Stimulated activated CD8-positive, alpha-beta memory T cell treated with anti-CD3 and anti-CD28 coated beads, Interleukin-12 subunit alpha, Interleukin-12 subunit beta, amount 100 ng/mL, for 1 hour (primary cell): ENCODE data around the gene EP400.

Experiments used
- DNase-seq: peaks from one replicate; pipeline ENCODE4 v3.0.0-alpha.2; 2020; ENCODE audit warnings: low read depth

The EP400 gene

DNA sequence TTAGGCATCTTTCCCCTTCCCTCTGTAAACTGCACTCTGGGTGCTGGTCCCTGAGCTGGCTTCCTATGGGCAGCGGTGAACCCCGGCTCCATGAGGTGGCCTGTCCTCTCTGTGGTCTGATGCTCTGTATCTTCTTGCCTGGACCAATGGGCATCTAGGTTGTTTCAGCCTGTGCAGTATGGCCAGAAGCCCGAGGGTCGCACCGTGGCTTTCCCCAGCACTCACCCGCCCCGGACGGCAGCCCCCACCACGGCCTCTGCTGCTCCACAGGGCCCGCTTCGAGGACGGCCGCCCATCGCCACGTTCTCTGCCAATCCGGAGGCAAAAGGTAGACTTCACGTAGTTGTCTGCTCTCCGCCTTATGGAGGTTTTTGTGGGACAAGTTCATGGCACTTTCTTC, 70.1 kb downstream of the EP400 start:
- DNase-seq, result no peak

DNA sequence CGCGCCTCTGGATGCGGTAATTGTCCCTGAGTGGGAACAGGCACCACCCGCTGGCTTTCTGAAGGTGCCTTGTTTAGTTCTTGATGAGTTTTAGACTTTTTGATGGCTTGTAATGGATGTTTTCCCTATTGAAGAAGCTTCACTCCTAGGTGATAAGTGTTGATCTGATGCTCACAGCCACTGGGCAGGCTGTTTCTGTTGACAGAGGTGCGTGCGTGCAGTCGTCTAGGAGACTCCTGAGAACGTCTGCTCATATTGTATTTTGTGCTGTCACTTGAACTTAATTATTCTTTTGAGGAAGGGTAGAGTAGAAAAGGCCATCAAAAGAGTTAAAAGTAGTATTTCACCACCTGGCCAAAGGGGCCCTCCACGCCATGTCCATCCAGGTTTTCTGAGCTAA, 70.5 kb downstream of the EP400 start:
- no peak for DNase-seq

DNA sequence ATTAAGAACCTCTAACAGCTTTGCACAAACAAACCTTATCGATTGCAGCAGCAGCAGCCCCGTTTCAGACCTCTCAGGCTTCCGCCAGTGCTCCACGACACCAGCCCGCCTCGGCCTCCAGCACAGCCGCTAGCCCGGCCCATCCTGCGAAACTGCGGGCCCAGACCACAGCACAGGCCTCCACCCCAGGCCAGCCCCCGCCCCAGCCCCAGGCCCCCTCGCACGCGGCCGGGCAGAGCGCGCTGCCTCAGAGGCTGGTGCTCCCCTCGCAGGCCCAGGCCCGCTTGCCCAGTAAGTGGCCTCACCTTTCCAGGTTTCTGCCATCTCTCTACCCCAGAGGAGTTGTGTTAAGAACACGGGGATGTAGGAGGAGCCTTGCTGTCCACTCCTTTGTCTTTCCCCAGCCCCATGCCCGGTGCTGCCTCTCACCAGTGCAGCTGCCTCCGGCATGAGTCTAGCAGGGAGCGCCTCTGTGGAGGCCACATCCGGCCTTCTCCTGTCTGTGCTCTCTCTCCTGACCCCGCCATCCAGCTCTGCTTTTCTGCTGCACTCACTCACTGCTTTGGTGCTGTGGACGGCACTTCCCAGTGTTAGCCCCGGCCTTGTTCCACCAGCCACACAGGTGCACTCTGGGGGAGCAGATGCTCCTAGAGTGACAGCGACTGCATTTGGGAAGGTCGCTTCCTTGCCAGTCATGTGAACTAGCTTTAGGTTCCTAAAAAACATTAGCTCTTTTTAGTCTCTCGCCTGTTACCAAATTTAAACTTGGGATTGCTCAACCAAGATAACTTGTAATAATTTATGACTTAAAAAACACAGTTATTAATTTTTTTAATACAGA, 71.5 kb downstream of the EP400 start:
- no peak for DNase-seq

DNA sequence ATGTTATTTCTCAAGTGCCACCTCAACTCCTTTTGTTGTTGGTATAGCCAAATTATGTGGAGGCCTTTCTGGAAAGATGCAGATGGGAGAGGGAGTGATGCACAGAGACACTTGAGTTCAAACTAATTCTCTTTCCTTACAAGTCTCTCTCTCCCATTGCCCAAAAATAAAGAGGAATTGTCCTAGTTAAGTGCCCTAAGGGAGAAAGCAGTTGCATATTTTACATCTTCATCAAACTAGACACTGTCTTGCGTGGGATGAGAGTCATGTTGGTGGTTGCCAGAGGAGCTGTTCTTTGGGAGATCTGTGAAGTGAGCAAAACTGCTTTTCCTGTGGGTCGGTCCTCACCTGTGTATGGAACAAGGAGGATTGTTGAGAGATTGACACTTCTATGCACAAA, 72.2 kb downstream of the EP400 start:
- no peak for DNase-seq

DNA sequence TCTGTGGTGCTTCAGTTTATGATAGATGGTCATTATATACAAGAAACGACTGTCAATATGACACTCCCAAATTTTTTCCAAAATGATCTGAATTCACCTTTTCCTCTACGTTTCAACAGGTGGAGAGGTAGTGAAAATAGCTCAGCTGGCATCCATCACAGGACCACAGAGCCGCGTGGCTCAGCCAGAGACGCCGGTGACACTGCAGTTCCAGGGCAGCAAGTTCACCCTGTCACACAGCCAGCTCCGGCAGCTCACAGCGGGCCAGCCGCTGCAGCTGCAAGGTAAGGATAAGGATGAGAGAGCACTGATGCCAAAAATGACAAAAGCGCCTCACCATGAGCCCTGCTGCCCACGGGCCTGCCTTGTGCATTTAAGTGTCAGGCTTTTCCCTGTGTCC, 73.9 kb downstream of the EP400 start:
- no peak for DNase-seq

DNA sequence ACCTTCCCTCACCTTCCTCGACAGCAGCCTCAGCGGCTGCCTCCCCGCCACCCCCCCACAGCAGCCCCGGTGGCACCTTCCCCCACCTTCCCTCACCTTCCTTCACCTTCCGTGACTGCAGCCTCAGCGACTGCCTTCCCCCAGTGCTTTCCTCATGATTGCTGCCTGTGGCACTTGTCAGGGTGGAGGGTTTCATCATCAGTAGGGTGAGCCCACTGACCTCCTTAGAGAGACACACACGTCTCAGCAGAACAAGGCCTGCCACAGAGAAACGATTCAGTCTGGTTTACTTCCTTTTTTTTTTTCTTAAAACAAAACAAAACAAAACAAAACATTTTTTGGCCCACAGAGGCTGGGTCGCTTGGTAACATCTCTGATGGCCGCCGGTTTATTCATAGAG, 75.0 kb downstream of the EP400 start:
- no peak for DNase-seq

DNA sequence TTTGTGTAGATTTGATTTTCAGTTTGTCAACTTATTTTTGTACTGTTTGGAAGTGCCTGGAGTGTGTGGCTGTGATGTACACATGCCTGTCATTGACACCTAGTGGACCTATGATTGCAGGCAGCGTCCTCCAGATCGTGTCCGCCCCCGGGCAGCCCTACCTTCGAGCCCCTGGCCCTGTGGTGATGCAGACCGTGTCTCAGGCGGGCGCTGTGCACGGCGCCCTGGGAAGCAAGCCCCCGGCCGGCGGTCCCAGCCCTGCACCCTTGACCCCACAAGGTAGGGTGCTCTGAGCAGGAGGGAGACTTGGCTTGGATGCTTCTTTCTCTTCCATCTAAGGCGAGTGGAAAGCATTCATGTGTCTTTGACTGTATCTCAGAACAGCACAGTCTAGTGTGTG, 75.8 kb downstream of the EP400 start:
- DNase-seq, result no peak

DNA sequence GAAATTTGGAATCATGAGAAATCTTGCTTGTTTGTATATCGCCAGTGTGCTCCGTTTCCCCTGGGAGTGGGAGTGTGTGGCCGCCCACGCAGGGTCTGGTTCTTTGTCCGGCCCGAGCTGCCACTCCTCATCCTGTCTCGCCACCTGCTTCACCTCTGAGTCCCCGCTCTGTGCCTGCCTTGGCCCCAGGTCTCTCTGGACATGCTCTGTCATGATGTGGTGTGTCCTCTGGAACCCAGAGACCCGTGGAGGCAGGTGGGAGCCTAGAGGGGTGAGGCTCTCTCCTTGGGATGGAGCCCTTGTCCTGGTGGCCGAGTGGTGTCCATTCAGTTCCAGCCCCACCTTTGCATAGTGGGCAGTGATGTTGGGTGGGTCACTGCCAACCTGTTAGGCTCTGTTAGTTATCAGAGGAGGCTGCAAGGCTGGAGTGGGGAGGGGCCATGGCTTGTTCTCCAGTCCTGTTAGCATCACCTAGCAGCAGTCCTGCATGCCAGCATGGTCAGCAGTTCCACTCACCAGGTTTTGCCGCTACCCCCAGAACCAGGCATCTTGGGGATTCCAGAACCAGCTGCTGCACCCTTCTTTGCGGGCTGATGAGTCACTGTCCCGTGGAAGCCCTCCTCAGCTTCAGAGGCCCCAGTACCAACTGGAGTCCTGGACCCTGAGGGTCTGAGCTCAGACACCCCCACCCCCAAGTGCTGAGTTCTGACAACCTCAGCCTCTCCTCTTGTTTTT, 76.5 kb downstream of the EP400 start:
- DNase-seq, result no peak

DNA sequence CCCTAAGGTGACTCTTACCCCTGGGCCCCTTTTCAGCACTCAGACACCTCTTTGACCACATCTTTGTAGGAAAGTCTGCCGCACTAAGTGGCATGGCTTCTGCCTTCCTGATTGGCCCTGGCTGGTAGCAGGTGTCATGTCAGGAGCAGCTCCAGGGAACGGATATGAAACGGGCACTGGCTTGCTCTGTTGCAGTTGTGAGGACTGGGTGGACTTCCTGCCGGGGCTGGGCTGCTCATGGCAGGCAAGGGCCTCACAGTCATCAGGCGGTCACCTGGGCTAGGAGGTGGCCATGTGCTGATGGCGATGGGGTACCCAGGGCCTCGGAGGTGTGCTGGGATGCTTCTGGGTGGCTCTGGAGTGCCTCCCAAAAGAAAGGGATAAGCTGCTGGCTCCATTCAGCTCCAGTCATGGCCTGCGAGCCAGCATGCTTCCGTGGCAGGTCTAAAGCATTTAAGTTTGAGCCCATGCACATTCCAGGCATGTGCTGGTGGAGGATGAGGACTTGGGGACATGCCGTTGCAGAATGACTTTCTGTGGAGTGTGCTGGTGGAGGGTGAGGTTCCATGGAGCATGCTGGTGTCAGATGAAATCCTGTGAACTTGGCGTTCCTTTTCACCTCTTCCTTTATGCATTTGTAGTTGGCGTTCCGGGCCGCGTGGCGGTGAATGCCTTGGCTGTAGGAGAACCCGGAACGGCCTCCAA, 77.2 kb downstream of the EP400 start:
- no peak for DNase-seq

DNA sequence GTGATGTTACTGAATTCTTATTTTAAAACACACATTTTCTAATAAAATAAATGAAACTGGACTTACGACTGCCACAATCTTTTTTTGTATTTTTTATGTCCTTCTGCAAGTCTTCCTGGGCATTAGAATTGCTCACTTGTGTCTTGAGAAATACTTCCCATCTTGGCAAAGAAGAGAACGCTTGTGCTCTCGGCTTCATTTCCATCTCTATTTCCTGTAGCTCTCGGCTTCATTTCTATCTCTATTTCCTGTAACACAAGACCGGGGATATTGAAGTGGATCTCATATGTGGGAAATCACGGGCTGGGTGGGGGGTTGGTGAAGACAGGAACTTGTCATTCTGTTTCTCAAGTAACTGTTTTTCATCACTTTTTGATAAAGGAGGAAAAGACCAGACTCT, 77.9 kb downstream of the EP400 start:
- DNase-seq, result no peak

DNA sequence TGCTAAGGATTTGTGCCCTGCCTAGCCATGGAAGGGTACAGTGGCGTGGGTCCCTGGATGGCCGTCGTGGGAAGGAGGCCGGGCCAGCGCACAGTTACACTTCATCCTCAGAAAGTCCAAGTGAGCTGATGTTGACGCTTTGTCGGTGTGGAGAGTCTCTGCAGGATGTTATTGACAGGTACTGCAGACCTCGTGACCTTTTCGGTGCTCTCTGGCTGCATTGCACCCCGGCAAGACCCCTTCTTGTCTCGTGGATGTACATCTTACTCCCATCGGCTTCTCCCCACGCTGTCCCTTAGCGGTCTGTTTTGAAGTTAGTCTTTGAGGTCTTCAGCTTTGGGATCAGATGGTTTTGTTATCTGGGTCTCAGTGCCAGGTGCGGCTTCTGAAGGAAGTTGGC, 78.4 kb downstream of the EP400 start:
- DNase-seq, result no peak

DNA sequence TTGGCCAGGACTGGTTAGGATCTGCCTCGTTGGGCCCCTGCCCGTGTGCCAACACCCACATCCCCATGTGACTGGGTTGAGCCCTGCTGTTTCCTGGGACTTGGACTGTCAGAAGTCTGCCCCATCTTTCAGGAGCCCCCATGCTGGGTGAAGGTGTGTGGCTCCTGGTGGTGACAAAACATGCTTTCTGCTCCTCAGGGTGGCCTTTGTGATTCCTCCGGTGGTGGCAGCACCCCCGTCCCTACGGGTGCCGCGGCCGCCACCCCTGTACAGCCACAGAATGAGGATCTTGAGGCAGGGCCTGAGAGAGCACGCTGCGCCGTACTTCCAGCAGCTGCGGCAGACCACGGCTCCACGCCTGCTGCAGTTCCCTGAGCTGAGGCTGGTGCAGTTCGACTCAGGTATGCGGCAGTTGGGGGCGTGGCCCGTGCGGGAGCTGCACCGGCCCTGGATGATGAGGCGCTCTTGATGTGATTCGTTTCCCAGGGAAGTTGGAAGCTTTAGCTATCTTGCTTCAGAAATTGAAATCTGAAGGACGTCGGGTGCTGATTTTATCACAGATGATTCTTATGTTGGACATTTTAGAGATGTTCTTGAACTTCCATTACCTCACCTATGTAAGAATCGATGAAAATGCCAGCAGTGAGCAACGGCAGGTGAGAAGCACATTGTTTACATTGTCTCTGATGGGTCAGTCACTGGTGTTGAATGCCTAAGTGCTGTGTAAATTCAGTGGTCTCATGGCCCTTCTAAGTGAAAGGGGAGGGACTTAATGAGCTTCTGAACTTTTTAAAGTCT, 80.0 kb downstream of the EP400 start:
- DNase-seq, result no peak

DNA sequence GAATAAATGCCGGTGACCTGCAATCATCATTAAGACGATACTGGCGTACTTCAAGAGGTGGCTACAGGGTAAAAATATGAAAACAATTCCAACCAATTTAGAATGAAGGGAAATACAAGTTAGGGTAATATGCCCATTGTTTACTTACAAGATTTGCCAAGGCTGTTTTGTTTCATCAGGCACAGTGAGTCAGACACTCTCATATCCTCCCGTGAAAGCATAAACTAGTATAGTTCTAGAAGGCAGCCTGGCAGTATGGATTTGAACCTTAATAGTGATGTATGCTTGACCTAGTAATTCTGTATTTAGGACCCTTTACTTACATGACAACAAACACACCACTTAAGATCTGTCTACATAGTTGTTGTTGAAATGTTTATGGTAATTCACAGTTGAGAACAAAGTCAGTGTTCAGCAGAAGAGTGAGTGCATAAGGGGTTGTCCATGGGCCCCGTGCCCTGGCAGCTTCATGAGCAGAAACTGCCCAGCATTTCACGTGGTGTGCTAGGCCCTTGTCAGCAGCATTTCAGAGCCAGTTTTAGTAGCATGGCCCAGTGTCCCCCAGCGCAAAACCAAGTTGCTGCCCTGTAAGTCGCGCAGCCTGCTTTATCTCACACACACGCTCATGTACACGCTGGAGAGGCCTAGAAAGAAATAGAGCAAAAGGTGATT, 80.8 kb downstream of the EP400 start:
- no peak for DNase-seq

DNA sequence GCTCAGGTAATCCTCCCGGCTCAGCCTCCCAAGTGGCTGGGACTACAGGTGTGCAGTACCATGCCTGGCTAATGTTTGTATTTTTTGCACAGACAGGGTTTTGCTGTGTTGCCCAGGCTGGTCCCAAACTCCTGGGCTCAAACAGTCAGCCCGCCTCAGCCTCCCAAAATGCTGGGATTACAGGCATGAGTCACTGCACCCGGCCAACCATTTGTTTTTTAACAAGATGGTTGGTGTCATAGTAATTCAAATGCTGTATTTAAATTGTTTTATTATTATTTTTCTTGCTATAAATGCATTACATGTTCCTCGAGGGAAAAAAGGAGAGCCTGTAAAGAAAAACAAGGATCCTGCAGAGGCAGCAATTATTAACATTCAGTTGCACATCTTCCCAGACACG, 83.9 kb downstream of the EP400 start:
- no peak for DNase-seq

DNA sequence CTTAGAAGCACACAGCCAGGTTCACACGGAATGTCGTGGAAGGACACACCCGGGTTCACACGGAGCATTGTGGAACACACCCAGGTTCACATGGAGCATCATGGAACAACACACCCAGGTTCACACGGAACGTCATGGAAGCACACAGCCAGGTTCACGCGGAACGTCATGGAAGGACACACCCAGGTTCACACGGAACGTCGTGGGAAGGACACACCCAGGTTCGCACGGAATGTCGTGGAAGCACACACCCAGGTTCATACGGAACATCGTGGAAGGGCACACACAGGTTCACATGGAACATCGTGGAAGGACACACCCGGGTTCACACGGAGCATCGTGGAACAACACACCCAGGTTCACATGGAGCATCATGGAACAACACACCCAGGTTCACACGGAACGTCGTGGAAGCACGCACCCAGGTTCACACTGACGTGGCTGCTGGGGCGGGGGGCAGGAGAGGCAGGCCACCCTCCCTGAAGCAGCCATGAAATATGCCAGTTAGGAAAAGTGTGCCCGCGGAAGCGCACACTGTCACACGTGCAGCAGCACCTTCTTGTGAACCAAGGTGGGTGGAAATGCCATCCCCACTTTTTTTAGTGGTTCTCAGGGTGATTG, 86.4 kb downstream of the EP400 start:
- DNase-seq, result no peak

DNA sequence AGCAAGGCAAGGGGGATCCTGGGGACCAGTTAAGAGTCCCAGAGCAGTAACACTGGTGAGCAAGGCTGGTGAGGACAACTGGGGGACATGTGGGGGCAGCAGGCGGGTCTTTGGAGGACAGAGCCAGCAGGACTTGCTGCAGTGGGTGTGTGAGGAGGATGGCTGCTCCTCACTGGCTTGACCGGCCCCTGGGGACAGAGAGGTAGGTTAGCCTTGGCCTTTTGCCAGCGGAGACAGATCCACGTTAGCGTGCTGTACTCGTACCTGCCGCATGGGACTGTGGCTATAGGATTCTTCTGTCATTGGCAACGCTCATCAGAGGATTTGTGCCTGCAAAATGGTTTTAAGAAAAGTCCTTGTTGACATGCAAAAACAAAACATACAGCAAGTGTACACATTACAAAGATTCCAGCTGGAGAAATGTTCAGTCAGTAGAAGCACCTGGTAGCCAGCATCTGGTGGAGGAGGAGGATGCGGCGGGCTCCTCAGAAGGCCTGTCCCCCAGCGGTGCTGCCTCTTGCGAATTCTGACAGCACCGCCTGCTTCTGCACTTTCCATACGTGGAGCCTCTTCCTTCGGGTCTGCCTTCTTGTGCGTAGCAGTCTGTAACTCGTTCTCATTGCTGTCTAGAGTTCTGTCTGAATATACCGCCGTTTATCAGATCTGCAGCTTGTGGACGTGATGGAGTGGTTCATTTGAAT, 91.3 kb downstream of the EP400 start:
- DNase-seq, result no peak

DNA sequence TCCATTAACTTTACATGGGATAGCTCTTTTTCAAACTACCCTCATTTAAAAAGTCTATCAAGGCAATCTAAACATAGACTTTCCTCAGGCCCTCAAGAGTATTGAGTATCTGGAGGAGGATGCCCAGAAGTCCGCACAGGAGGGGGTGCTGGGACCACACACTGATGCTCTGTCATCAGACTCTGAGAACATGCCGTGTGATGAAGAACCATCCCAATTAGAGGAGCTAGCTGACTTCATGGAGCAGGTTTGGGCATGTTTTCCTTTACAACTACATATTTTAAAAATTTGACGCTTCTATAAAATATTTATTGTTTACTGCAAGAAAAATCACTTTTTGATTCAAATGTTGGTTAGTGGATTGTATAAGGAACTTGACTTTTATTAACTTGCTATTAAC, 93.5 kb downstream of the EP400 start:
- DNase-seq, result no peak

DNA sequence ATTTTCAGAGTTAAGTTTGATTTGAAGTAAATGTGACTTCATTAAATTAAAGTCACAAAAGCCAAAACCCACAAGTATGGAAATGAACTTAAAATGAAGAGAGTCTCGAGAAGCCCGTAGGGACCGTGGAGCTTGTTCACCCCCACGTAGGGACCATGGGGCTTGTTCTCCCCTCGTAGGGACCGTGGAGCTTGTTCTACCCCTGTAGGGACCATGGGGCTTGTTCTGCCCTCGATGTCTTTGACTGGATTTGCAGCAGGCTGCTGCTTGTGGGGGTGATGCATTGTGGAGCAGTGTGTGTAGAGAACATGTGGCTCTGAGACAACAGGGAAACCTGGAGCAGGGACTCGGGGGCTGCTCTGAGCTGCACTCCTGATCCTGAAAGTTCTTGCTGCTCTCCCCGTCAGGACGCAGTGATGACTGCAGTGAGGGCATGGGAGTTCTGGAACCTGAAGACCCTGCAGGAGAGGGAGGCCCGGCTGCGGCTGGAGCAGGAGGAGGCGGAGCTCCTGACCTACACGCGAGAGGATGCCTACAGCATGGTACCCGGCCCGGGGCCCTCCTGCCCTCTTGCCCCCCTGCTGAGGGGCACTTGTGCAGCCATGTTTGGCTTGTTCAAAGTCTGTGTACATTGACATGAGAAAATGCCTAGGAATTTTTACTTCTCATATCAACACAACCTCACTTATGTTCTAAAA, 94.2 kb downstream of the EP400 start:
- DNase-seq, result no peak

DNA sequence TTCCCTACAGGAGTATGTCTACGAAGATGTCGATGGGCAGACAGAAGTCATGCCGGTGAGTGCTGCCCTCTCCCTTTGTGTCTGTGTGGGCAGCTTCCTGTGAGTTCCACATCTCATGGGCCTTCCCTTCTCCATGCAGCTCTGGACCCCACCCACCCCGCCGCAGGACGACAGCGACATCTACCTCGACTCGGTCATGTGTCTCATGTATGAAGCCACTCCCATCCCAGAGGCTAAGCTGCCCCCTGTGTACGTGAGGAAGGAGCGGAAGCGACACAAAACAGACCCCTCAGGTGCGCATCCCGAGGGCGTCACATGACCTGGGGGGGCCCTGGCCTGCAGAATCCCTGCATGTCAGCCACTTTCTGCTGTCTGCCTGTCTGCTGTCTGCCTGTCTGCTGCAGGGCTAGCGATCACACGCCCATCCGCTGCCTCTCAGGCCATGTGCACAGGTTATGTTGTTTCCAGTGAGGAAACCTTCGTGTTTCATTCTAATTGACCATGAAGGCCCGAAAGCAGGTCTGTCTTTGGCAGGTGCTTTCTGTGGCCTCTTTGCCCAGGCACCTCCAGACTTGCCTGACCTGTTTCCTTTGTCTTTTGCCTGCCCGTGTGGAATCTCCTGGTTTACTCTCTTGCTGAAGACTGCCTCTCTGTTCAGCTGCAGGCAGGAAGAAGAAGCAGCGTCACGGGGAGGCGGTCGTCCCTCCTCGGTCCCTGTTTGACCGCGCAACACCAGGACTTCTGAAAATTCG, 95.1 kb downstream of the EP400 start:
- DNase-seq, result no peak
